Measurements from ENCODE around the gene CMIP.
A peak's percentile ranks its signal among the peaks of the same experiment; 100 is the strongest.

The CMIP gene

GRCh38 chr16:81752876-81753227 lies 308.2 kb downstream of the CMIP start:
- Histone ChIP-seq H3K79me2 (ENCODE audit: insufficient read depth, low read length) (no peaks in the 10 kb centered on the region), H4K20me1 (ENCODE audit: insufficient read depth, low read length, poor library complexity, severe bottlenecking) (no peaks in the 10 kb centered on the region), H3K4me1 (ENCODE audit: insufficient read depth, low read length, poor library complexity, severe bottlenecking) (peaks cover 48% of the 10 kb centered on the region), H3K27me3 (ENCODE audit: insufficient read depth, low read length, poor library complexity, severe bottlenecking) (no peaks in the 10 kb centered on the region), H3K9ac (ENCODE audit: low read depth, low read length, poor library complexity, severe bottlenecking) (peak overlapping the region; percentile 68), H3K4me3 (ENCODE audit: low read length, poor library complexity, severe bottlenecking) (peak overlapping the region; percentile 58), H3K36me3 (ENCODE audit: insufficient read depth, low read length) (no peaks in the 10 kb centered on the region), H3K4me2 (ENCODE audit: low read depth, low read length, poor library complexity, severe bottlenecking) (peak overlapping the region; percentile 87), H3F3A (ENCODE audit: low read depth) (no peaks in the 10 kb centered on the region), H3K9me3 (ENCODE audit: insufficient read depth, low read depth, low read length) (no peaks in the 10 kb centered on the region), H3K9me2 (replicated peaks; ENCODE audit: low read depth, low read length) (no peaks in the 10 kb centered on the region), H2AFZ (ENCODE audit: low read length) (peak overlapping the region; percentile 77)
- no peak for TF ChIP-seq EZH2phosphoT487 (IDR thresholded peaks at IDR 0.05; ENCODE audit: borderline replicate concordance)
- no peak for TF ChIP-seq CTCF (conservative IDR thresholded peaks at IDR 0.05; ENCODE audit: low read length)

- H3K9ac ChIP-seq (ENCODE audit: low read depth, low read length, poor library complexity, severe bottlenecking) = no peak overlapping the region
- no peaks in the 10 kb centered on the region for H3K9me2 ChIP-seq (replicated peaks; ENCODE audit: low read depth, low read length)
- H3K4me3 ChIP-seq (ENCODE audit: low read length, poor library complexity, severe bottlenecking) = no peak overlapping the region
- no peak overlapping the region for H3K4me2 ChIP-seq (ENCODE audit: low read depth, low read length, poor library complexity, severe bottlenecking)
- no peak overlapping the region for H2AFZ ChIP-seq (ENCODE audit: low read length)
- no peaks in the 10 kb centered on the region for H4K20me1 ChIP-seq (ENCODE audit: insufficient read depth, low read length, poor library complexity, severe bottlenecking)
- no peaks in the 10 kb centered on the region for H3K27me3 ChIP-seq (ENCODE audit: insufficient read depth, low read length, poor library complexity, severe bottlenecking)
- peaks cover 35% of the 10 kb centered on the region for H3K4me1 ChIP-seq (ENCODE audit: insufficient read depth, low read length, poor library complexity, severe bottlenecking)
- H3K36me3 ChIP-seq (ENCODE audit: insufficient read depth, low read length) = no peaks in the 10 kb centered on the region
- TF ChIP-seq CTCF (conservative IDR thresholded peaks at IDR 0.05; ENCODE audit: low read length) (no peak), EZH2phosphoT487 (IDR thresholded peaks at IDR 0.05; ENCODE audit: borderline replicate concordance) (no peak)
- H3K9me3 ChIP-seq (ENCODE audit: insufficient read depth, low read depth, low read length) = no peaks in the 10 kb centered on the region
- no peaks in the 10 kb centered on the region for H3K79me2 ChIP-seq (ENCODE audit: insufficient read depth, low read length)
- no peaks in the 10 kb centered on the region for H3F3A ChIP-seq (ENCODE audit: low read depth)
Measured at GRCh38 chr16:81754858-81755257, 310.2 kb downstream of the CMIP start.

GRCh38 chr16:81755915-81756614 lies 311.5 kb downstream of the CMIP start:
- Histone ChIP-seq H3K36me3 (ENCODE audit: insufficient read depth, low read length) (no peaks in the 10 kb centered on the region), H4K20me1 (ENCODE audit: insufficient read depth, low read length, poor library complexity, severe bottlenecking) (no peaks in the 10 kb centered on the region), H3K4me2 (ENCODE audit: low read depth, low read length, poor library complexity, severe bottlenecking) (peak overlapping the region; percentile 62), H3K9ac (ENCODE audit: low read depth, low read length, poor library complexity, severe bottlenecking) (peak overlapping the region; percentile 50), H3K79me2 (ENCODE audit: insufficient read depth, low read length) (no peaks in the 10 kb centered on the region), H2AFZ (ENCODE audit: low read length) (peak overlapping the region; percentile 59; the same call in 1 of the 2 replicates), H3K27me3 (ENCODE audit: insufficient read depth, low read length, poor library complexity, severe bottlenecking) (no peaks in the 10 kb centered on the region), H3K9me3 (ENCODE audit: insufficient read depth, low read depth, low read length) (no peaks in the 10 kb centered on the region), H3K4me1 (ENCODE audit: insufficient read depth, low read length, poor library complexity, severe bottlenecking) (peaks cover 35% of the 10 kb centered on the region), H3K9me2 (replicated peaks; ENCODE audit: low read depth, low read length) (no peaks in the 10 kb centered on the region), H3F3A (ENCODE audit: low read depth) (no peaks in the 10 kb centered on the region), H3K4me3 (ENCODE audit: low read length, poor library complexity, severe bottlenecking) (peak overlapping the region; percentile 26)
- peak; percentile 54 for TF ChIP-seq CTCF (conservative IDR thresholded peaks at IDR 0.05; ENCODE audit: low read length)
- TF ChIP-seq EZH2phosphoT487 (IDR thresholded peaks at IDR 0.05; ENCODE audit: borderline replicate concordance) = no peak

All from Loucy (cell line).